GM12873 (cell line): ENCODE results near the gene TNIP2.

Source experiments
- CTCF ChIP-seq: IDR thresholded peaks from 2 replicates; pipeline ENCODE4 v1.5.1; 2012; ENCODE audit warnings: low read depth, mild to moderate bottlenecking, moderate library complexity, low read length, control low read depth; ENCODE audit not compliant: insufficient read depth; ENCODE audit errors: missing control alignments

TNIP2 gene

GRCh38 chr4:2790583-2791517 lies 34.7 kb upstream of the TNIP2 start:
- TF ChIP-seq CTCF, result no peak

GRCh38 chr4:2789793-2790582 lies 33.9 kb upstream of the TNIP2 start:
- TF ChIP-seq CTCF, result no peak

GRCh38 chr4:2789351-2789750 lies 33.2 kb upstream of the TNIP2 start:
- TF ChIP-seq CTCF, result no peak

- TF ChIP-seq CTCF, result no peak
These were observed 32.5 kb upstream of the TNIP2 start for GRCh38 chr4:2788532-2789103.

- TF ChIP-seq CTCF, result no peak
These were observed 32.0 kb upstream of the TNIP2 start for GRCh38 chr4:2788101-2788500.

- peak; percentile 47 for TF ChIP-seq CTCF
These were observed 31.3 kb upstream of the TNIP2 start for GRCh38 chr4:2787230-2788100.
